GM13977 (cell line): ENCODE results near the gene MALRD1.

ENCODE experiments used
- DNase-seq: peaks from one replicate; pipeline ENCODE4 v3.0.0; 2012; ENCODE audit warnings: low spot score
- in situ Hi-C: fragments of 300-500 bp; cut with MboI; formaldehyde crosslinking; loops from one replicate; pipeline ENCODE4 v1.12.0; 2022; ENCODE audit warnings: low sequenced_read_pairs, low pct_unique_long_range_greater_than_20kb, mixed read lengths, inconsistent platforms; ENCODE audit not compliant: unreplicated experiment
- TF ChIP-seq, protein P1 (sequence below): IDR thresholded peaks from 2 replicates; pipeline ENCODE4 v1.5.1; 2012; ENCODE audit warnings: mild to moderate bottlenecking, control low read depth; ENCODE audit not compliant: insufficient read depth; ENCODE audit errors: extremely low read depth, missing control alignments

The MALRD1 gene

DNA sequence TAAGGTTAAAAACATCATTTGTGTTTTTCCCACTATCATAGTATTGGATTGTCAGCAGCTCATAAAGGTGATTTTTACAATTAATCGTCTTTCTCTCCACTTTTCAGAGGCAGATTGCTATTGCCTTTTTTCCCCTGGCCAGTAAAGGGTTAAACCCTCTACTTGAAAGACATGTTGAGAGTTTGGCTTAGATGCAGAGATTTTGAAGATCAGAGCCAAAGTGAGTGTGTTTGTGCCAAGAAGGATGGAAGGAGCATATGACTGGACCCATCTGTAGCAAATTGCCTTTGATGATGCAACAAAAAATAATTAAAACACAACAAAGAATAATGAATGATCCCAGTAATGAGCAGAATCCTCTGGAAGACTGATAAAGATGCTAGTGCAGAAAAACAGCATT, 373.1 kb downstream of the MALRD1 start:
- no peak for DNase-seq
- in situ Hi-C loops: no loop called here

DNA sequence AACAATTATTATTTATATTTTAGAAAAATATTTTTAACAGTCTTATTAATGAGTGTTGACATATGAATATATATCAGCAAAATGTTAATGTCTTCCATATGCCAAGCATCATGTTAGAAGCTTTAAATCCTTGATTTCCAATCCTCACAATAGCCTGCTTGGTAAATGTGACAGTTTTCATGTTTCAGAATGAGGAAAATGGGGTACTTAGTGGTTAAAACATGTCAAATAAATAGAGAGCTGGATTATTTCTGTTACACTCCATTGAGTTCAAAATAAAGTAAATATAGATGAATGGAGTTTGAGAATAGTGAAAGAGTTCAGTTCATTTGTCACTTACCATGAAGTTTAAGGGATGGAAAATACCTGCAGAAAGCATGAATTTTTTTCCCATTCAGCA, 377.4 kb downstream of the MALRD1 start:
- DNase-seq: no peak
- in situ Hi-C loops: no loop called here
- TF ChIP-seq, protein P1, sequence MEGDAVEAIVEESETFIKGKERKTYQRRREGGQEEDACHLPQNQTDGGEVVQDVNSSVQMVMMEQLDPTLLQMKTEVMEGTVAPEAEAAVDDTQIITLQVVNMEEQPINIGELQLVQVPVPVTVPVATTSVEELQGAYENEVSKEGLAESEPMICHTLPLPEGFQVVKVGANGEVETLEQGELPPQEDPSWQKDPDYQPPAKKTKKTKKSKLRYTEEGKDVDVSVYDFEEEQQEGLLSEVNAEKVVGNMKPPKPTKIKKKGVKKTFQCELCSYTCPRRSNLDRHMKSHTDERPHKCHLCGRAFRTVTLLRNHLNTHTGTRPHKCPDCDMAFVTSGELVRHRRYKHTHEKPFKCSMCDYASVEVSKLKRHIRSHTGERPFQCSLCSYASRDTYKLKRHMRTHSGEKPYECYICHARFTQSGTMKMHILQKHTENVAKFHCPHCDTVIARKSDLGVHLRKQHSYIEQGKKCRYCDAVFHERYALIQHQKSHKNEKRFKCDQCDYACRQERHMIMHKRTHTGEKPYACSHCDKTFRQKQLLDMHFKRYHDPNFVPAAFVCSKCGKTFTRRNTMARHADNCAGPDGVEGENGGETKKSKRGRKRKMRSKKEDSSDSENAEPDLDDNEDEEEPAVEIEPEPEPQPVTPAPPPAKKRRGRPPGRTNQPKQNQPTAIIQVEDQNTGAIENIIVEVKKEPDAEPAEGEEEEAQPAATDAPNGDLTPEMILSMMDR: no peak

More for the DNA sequence above, 373.1 kb downstream of the MALRD1 start:
- TF ChIP-seq, protein P1: no peak

DNA sequence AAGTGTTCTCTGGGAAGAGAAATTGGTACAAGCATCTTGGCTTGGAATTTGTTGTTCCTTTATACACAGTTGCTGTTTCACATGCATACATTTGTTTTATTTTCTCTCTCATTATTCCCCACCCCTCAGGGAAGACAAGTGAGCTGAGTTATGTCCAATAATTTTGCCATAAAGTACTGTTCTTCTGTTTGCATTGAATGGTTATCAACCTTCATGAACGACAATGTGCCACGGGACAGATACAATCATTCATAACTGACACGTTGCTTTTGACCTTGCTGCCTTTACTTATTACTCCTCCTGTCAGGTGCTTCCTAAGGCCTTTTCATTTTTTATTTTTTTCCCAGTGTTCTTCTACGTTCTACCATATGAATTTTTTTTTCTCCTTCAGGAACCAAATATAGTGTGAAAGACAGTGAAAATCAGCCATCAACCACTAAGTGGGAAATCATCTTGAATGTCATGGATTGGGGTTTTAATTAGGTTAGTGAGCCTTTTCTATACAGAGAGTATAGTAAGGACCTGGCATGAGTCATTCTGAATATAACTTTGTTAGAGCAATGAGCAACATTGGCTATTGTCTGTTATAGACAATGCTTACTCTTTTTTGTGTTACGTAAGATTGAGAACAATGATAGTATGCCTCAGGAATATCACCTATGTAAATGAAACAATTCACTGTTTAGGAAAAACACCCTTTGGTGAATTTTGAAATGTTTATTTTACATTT, 383.2 kb downstream of the MALRD1 start:
- TF ChIP-seq, protein P1: no peak
- in situ Hi-C loops: no loop called here
- DNase-seq: no peak

DNA sequence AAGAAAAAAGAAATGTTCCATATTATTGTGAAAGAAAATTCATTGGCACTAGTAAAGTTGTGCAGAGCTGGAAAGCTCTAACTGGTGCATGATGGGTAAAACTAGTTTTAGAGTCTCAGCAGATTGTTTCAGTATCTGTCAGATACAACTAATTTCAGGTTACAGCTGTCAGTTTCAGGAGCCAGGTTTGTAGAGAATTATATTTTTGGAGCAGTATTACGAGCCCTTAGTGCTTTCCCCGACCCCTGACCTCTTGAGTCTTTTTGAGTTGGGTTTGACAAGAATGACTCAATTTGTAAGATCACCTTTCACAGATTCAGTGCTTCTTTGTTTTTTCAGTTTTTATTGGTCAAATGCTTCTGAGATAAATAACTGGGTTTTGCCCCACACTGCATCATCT, 401.3 kb downstream of the MALRD1 start:
- in situ Hi-C loops: no loop called here
- TF ChIP-seq, protein P1: no peak
- DNase-seq: no peak

DNA sequence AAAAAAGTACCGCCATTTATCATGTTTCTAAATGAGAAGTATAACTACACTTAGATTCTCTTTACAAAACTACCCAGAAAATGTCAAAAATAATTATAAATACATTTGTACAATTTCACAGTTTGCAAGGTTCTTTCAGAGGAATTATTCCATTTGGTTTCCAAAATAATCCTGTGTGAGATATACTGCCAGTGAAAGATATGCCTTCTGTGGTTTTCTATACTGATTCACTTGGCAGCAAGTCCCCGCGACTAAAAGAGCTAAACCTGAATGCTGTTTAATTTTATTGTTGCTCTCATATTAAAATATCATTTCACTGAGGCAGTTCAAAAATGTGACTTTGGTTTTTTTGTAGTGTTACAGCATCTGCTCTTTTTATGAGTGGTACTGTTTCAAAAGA, 402.8 kb downstream of the MALRD1 start:
- TF ChIP-seq, protein P1: no peak
- no peak for DNase-seq
- in situ Hi-C loops: no loop called here

DNA sequence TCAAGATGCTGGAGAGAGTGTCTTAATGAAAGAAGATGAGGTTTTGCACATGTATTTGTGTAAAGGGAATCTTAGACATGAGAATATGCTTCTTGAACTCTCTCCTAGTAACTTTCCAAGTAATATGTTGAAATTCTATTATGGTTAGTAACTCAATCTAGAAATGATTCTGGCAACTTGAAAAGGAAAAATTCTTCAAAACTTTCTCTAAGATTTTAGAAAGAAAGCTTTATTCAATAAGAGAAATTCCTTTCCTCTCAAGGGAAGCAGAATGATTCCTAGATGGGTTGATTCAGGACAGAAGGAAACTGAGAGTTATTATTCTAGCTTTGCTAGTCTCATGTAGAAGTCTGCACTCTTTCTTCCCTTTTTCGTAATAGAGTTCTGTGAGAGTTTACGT, 403.3 kb downstream of the MALRD1 start:
- TF ChIP-seq, protein P1: no peak
- in situ Hi-C loops: no loop called here
- DNase-seq: no peak
